ENCODE results near the gene CBX4.

DNA sequence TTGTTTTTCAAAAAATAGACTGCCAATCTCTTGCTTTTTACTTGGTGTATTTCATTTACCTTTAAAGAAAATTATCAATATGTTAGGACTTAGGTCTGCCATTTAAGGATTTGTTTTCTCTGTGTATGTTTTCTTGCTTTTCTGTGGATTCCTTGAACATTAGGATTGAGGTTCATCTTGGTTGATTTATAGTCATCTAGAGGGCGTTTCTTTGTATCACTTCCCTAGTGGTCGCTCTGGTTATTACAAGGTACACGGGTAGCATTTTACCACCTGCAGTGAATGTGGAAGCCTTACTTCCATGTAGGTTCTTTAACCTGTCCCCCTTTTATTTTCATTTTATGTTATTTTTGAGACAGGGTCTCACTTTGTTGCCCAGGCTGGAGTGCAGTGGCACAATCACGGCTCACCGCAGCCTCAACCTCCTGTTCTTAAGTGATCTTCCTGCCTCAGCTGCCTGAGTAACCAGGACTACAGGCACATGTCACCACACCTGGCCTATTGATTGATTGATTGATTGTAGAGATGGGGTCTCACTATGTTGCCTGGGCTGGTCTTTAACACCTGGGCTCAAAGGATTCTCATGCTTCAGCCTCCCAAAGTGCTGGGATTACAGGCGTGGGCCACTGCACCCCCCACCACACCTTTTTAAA, 35.2 kb upstream of the CBX4 start:
- TF ChIP-seq CTCF (IDR thresholded peaks at IDR 0.05), result peak in 1 of 4 experiments; percentile 25
- no peak for TF ChIP-seq POLR2A (IDR thresholded peaks at IDR 0.05)
